Caco-2 (cell line): Measurements from ENCODE around the gene MSGN1. TPM values are rescaled to one million over a fixed set of nuclear protein-coding genes. Genes with fewer than 3 reads are reported as not detected.

Experiments
- BruUV-seq: library from RNA; stranded (reverse); fragments of 400-500 nt; replicated peaks from 2 replicates; lab custom pipeline; 2021; lab: Mats Ljungman, UMichigan
- CTCF ChIA-PET: fragments of 300-600 bp; sonication (Branson Sonifier 250); formaldehyde crosslinking; loops from one replicate; lab custom pipeline; 2022; ENCODE audit warnings: antibody characterized with exemption; lab: Charles Lee
- POLR2A ChIA-PET: fragments of 300-600 bp; sonication (Branson Sonifier 250); formaldehyde crosslinking; loops from one replicate; lab custom pipeline; 2022; ENCODE audit warnings: antibody characterized with exemption; lab: Charles Lee
- DNase-seq, 2 experiments: peaks; one replicate each; pipeline versions ENCODE4 v3.0.0 to v3.0.0-alpha.2; 2020 to 2022
- H3K27me3 ChIP-seq: replicated peaks from 2 replicates; pipeline ENCODE4 v1.6.0; 2011; ENCODE audit warnings: low read length; ENCODE audit not compliant: control insufficient read depth, insufficient read depth
- H3K36me3 ChIP-seq: 2 replicates; pipeline ENCODE4 v1.5.1; 2011; ENCODE audit warnings: low read length; ENCODE audit not compliant: control insufficient read depth, insufficient read depth
- H3K4me1 ChIP-seq: fragments of 250-450 bp; sonication (Bioruptor Pico); 2 replicates; pipeline ENCODE4 v1.5.1; 2020; ENCODE audit warnings: mild to moderate bottlenecking
- H3K4me3 ChIP-seq: 2 replicates; pipeline ENCODE4 v1.5.1; 2011; ENCODE audit warnings: low read depth, mild to moderate bottlenecking, control low read depth, low read length
- H3K9me3 ChIP-seq: fragments of 250-450 bp; sonication (Bioruptor Pico); 2 replicates; pipeline ENCODE4 v1.5.1; 2020; ENCODE audit warnings: mild to moderate bottlenecking, moderate library complexity
- H3K27ac Mint-ChIP-seq: one replicate; pipeline ENCODE4 v1.8.0; 2022; ENCODE audit warnings: mixed read lengths; ENCODE audit not compliant: unreplicated experiment
- H3K27me3 Mint-ChIP-seq: one replicate; pipeline ENCODE4 v1.8.0; 2022; ENCODE audit warnings: mixed read lengths; ENCODE audit not compliant: insufficient read depth, unreplicated experiment
- H3K36me3 Mint-ChIP-seq: one replicate; pipeline ENCODE4 v1.8.0; 2022; ENCODE audit warnings: mild to moderate bottlenecking, mixed read lengths; ENCODE audit not compliant: insufficient read depth, unreplicated experiment
- H3K4me1 Mint-ChIP-seq: one replicate; pipeline ENCODE4 v1.8.0; 2022; ENCODE audit warnings: low read depth, mixed read lengths; ENCODE audit not compliant: unreplicated experiment
- H3K4me3 Mint-ChIP-seq: one replicate; pipeline ENCODE4 v1.8.0; 2022; ENCODE audit warnings: mild to moderate bottlenecking, moderate library complexity, mixed read lengths; ENCODE audit not compliant: unreplicated experiment
- H3K9me3 Mint-ChIP-seq: one replicate; pipeline ENCODE4 v1.8.0; 2022; ENCODE audit warnings: mixed read lengths; ENCODE audit not compliant: unreplicated experiment
- intact Hi-C: fragments of 100-400 bp; cut with micrococcal nuclease; formaldehyde crosslinking; loops from one replicate; pipeline ENCODE4 v1.10.0; 2022; ENCODE audit not compliant: unreplicated experiment
- total RNA-seq: library from RNA; stranded (reverse); gene quantifications from 2 replicates; pipeline ENCODE4 v1.2.3, GENCODE V29; 2022
- TF ChIP-seq, protein P1 (sequence below), 2 experiments: fragments of 200-600 bp in 1 of 2; IDR thresholded peaks; 1 replicate in 1 of 2; 2 replicates in 1 of 2; pipeline versions ENCODE4 v1.5.1 to v1.8.0; 2011 to 2022; ENCODE audit warnings: antibody characterized with exemption in 1 of 2, control low read depth in 1 of 2, inconsistent platforms in 1 of 2, low read depth in 1 of 2, low read length in 1 of 2, mild to moderate bottlenecking in 1 of 2, moderate library complexity in 1 of 2; ENCODE audit not compliant: insufficient read depth in 1 of 2, severe bottlenecking in 1 of 2, unreplicated experiment in 1 of 2

The MSGN1 gene
- total RNA-seq, 1 experiment from 2014 or later, result not detected

DNA sequence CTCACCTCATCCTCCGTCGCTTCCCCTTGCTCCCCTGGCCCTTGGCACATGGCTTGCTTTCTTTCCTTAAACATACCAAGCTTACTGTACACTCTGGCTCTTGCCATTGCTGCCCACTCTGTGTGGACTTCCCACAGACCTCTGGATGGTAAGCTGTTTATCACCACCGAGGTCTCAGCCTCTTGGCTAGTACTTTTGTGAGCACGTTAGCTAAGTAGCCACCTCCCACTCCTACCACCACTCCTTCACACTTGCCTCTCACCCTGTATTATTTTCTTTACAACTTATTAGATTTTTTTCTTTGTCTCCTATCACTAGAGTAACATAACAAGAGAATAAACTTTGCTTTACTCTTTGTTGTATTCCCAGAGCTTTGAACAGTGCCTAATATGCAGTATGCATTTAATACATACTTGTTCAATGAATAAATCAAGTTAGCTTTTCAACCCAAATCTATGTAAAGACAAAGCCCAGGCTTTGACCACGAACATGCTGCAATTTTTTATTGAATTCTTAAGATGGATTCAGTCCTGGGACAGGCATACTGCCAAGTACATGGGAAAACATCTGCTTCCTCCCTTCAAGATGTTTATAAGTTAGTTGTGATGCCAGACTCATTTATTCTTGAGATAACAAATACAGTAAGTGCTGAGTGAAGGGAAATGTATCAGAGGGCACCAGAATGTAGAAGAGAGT lies 25.0 kb upstream of the MSGN1 start:
- no peaks in the 10 kb centered on the region for H3K27me3 ChIP-seq
- Mint-ChIP-seq H3K36me3 (peaks cover 4% of the 10 kb centered on the region), H3K27ac (no peak overlapping the region), H3K9me3 (no peaks in the 10 kb centered on the region), H3K27me3 (peaks cover 3% of the 10 kb centered on the region), H3K4me3 (no peak overlapping the region), H3K4me1 (no peaks in the 10 kb centered on the region)
- H3K4me1 ChIP-seq, result no peaks in the 10 kb centered on the region
- ChIA-PET CTCF (no interaction called here), POLR2A (no interaction called here)
- no TSS peak for BruUV-seq
- H3K4me3 ChIP-seq, result no peak overlapping the region
- H3K9me3 ChIP-seq, result no peaks in the 10 kb centered on the region
- intact Hi-C loops, result no loop called here
- no peaks in the 10 kb centered on the region for H3K36me3 ChIP-seq
- TF ChIP-seq, protein P1, sequence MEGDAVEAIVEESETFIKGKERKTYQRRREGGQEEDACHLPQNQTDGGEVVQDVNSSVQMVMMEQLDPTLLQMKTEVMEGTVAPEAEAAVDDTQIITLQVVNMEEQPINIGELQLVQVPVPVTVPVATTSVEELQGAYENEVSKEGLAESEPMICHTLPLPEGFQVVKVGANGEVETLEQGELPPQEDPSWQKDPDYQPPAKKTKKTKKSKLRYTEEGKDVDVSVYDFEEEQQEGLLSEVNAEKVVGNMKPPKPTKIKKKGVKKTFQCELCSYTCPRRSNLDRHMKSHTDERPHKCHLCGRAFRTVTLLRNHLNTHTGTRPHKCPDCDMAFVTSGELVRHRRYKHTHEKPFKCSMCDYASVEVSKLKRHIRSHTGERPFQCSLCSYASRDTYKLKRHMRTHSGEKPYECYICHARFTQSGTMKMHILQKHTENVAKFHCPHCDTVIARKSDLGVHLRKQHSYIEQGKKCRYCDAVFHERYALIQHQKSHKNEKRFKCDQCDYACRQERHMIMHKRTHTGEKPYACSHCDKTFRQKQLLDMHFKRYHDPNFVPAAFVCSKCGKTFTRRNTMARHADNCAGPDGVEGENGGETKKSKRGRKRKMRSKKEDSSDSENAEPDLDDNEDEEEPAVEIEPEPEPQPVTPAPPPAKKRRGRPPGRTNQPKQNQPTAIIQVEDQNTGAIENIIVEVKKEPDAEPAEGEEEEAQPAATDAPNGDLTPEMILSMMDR (IDR thresholded peaks at IDR 0.05; ENCODE audit: insufficient read depth in 1 of 2, low read depth in 1 of 2, low read length in 1 of 2, severe bottlenecking in 1 of 2, unreplicated experiment in 1 of 2), result no peak
- no peak for DNase-seq

DNA sequence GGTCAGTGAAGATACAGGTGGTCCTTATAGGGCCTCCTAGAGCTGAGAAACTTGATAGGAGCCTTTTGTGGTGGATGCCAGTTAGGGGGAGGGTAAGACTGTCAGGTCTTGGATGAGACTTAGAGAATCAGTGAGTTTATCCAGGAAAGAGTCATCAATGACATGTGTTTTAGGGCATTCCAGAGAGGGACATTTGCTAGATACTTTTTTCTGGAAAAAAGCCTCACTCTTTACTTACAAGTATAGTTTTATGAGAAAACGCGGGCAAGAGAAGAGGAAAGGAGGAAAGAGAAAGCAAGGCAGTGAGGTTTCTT lies 24.5 kb upstream of the MSGN1 start:
- intact Hi-C loops, result no loop called here
- no peaks in the 10 kb centered on the region for H3K36me3 ChIP-seq
- H3K4me3 ChIP-seq, result no peak overlapping the region
- no peaks in the 10 kb centered on the region for H3K4me1 Mint-ChIP-seq
- H3K27ac Mint-ChIP-seq, result no peak overlapping the region
- H3K27me3 ChIP-seq, result no peaks in the 10 kb centered on the region
- peaks cover 4% of the 10 kb centered on the region for H3K36me3 Mint-ChIP-seq
- DNase-seq, result no peak
- peaks cover 3% of the 10 kb centered on the region for H3K27me3 Mint-ChIP-seq
- ChIA-PET POLR2A (no interaction called here), CTCF (no interaction called here)
- TF ChIP-seq, protein P1 (IDR thresholded peaks at IDR 0.05; ENCODE audit: insufficient read depth in 1 of 2, low read depth in 1 of 2, low read length in 1 of 2, severe bottlenecking in 1 of 2, unreplicated experiment in 1 of 2), result no peak
- no peak overlapping the region for H3K4me3 Mint-ChIP-seq
- H3K9me3 Mint-ChIP-seq, result no peaks in the 10 kb centered on the region
- H3K9me3 ChIP-seq, result no peaks in the 10 kb centered on the region
- H3K4me1 ChIP-seq, result no peaks in the 10 kb centered on the region
- no TSS peak for BruUV-seq

DNA sequence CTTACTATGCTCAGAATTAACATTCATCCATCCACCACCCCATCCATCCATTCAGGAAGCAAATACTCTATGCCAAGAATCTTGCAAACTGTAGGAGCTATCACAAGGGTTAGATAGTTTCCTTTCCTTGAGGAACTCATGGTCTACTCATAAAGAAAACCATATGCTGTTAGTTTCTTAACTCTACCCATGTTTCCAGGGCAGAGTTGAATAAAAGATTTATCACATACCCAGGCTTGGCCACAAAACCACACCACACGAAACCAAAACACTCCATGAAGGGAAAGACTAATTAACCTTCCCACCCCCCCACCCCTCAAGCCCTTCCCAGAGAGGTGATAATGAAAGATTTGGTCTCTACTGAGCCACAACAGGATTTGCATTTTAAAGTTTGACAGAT lies 23.7 kb upstream of the MSGN1 start:
- TF ChIP-seq, protein P1 (IDR thresholded peaks at IDR 0.05; ENCODE audit: insufficient read depth in 1 of 2, low read depth in 1 of 2, low read length in 1 of 2, severe bottlenecking in 1 of 2, unreplicated experiment in 1 of 2), result no peak
- Histone ChIP-seq H3K4me1 (no peaks in the 10 kb centered on the region), H3K9me3 (no peaks in the 10 kb centered on the region), H3K36me3 (no peaks in the 10 kb centered on the region), H3K4me3 (no peak overlapping the region), H3K27me3 (no peaks in the 10 kb centered on the region)
- Mint-ChIP-seq H3K27ac (no peak overlapping the region), H3K9me3 (no peaks in the 10 kb centered on the region), H3K27me3 (peaks cover 3% of the 10 kb centered on the region), H3K4me3 (no peak overlapping the region), H3K4me1 (no peaks in the 10 kb centered on the region), H3K36me3 (peaks cover 3% of the 10 kb centered on the region)
- POLR2A ChIA-PET, result no interaction called here
- CTCF ChIA-PET, result no interaction called here
- DNase-seq, result no peak
- no TSS peak for BruUV-seq
- intact Hi-C loops, result no loop called here
